SW480 (cell line): ENCODE results near the gene CAMTA1.
"Not testable (repeated sequence)": the region's sequence is repeated elsewhere in the genome, so short reads cannot be mapped to it uniquely, and the experiment has no call there.

Source experiments
- DNase-seq: peaks from one replicate; pipeline ENCODE4 v3.0.0-alpha.2; 2016; ENCODE audit warnings: low spot score

The CAMTA1 gene

GRCh38 chr1:7781923-7782495 is 996.8 kb downstream of the CAMTA1 start:
- DNase-seq, result no peak

GRCh38 chr1:7783178-7783711 is 998.0 kb downstream of the CAMTA1 start:
- DNase-seq, result peak; percentile 60

GRCh38 chr1:7783826-7784491 is 998.7 kb downstream of the CAMTA1 start, which contains the start of gene PER3:
Gene PER3 (plus strand): TSS chr1:7784291. CDS start chr1:7784878, 587 bp downstream.
- DNase-seq, result peak; percentile 96

DNA sequence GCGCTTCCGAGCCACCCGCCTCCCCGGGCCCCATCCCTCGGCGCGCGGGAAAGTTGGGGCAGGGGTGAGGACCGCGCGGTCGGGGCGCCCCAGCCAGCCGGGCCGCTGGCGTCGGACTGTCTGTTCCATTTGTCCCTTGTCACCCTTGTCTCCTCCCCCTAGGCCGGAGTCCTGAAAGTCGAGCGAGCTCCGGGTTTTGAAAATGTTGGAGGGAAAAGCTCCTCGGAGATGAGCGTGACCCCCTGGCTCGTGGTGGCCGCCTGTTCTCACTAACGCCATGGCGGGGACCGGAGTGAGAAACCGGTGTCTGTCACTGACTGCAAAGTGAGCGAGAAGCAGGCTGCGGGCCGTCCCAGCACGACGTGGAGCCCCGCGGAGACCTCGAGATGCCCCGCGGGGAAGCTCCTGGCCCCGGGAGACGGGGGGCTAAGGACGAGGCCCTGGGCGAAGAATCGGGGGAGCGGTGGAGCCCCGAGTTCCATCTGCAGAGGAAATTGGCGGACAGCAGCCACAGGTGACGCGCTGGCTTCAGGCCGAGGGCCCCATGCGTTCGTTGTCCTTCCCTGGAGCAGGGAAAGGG is 999.3 kb downstream of the CAMTA1 start:
- no peak for DNase-seq

DNA sequence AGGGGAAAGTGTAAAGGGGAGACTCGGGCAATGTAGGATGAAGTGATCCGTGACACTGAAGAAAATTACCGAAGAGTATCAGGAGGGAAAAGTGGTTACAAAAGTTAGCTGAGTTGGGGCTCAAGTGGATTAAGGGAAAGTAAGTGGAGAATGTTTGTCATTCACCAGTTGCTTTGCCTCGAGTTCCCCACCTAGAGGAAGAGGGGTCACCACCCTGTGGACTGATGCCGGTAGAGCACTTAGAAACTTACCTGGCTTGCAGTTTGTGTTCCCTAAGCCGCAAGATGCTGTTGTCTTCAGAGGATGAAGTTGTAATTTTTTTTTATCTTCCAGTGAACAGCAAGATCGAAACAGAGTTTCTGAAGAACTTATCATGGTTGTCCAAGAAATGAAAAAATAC is 999.9 kb downstream of the CAMTA1 start:
- DNase-seq, result no peak

DNA sequence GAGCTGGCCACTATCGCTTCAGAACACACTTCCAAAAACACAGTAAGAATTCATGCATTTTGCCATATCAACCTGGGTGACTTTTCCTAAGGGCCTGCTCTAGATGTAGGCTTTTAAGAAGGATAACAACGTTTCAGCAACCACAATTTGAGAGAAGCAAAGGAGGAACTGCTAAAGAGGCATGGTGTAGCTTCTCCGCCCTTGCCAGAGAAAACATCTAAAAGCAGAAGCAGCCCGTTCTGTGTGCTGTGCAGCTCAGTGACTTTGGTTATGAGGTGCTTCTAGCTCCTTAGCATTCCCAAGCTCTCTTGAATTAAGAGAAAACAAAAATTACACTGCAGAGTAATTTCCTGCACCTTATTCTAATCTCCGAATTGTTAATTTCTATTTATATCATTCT is 1001.5 kb downstream of the CAMTA1 start:
- DNase-seq, result no peak

DNA sequence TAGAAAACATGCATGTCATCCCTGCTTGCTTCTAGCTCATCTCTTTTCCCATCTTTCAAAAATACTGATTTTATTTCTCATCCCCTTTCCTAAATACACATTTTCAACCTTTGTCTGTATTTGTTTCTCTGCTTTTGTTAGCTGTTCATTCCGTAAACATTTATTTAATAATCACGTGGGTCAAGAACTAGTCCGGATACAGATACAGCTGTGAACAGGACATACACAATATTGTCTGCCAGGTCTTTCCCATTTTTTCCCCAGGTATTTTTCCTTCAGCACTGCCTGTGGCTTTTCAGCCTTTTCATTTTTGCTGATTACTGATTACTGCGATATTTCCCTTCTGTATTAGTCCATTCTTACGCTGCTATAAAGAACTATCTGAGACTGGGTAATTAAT is 1004.6 kb downstream of the CAMTA1 start:
- DNase-seq, result no peak

DNA sequence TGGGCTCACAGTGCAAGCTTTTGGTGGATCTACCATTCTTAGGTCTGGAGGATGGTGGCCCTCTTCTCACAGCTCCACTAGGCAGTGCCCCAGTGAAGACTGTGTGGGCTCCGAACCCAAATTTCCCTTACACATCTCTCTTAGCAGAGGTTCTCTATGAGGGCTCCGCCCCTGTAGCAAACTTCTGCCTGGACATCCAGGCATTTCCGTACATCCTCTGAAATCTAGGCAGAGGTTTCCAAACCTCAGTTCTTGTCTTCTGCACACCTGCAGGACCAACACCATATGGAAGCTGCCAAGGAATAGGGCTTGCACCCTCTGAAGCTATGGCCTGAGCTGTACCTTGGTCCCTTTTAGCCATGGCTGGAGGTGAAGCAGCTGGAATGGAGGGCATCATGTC is 1005.8 kb downstream of the CAMTA1 start:
- not testable (repeated sequence) for DNase-seq

- DNase-seq, result no peak
Observed at GRCh38 chr1:7795406-7795805, 1010.2 kb downstream of the CAMTA1 start.

DNA sequence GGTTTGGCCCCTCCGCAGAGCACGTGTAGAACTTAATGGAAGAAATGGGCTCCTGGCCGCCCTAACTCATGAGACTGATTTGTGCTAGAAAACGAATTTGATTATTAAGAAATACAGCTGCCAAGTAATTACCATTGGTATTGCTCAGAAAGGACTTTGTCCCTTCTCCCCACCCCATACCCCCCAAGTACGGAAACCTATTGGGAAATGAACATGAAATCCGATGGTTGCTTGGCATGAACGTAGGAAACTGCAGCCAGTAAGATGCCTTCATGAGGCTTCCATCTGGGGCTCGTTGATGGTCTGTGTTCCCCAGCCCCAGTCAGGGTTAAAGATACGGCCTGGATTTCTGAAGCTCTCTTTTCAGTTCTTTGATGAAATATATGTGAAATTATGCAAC is 1020.2 kb downstream of the CAMTA1 start:
- no peak for DNase-seq

- DNase-seq, result peak; percentile 37
Observed at GRCh38 chr1:7808253-7808844, 1023.1 kb downstream of the CAMTA1 start.

GRCh38 chr1:7809742-7810141 is 1024.5 kb downstream of the CAMTA1 start:
- DNase-seq, result no peak

- no peak for DNase-seq
Observed at GRCh38 chr1:7810395-7810794, 1025.1 kb downstream of the CAMTA1 start.

GRCh38 chr1:7811476-7811875 is 1026.2 kb downstream of the CAMTA1 start:
- DNase-seq, result no peak

GRCh38 chr1:7813677-7814373 is 1028.6 kb downstream of the CAMTA1 start:
- DNase-seq, result no peak
